NOMO-1 treated with dmso at 0.1 percent for 144 hours (cell line): ENCODE measurements around the gene VGLL2.

Experiments used
- DNase-seq: peaks from one replicate; lab custom pipeline; 2025; ENCODE audit not compliant: unreplicated experiment; lab: John Stamatoyannopoulos, UW

VGLL2 gene

DNA sequence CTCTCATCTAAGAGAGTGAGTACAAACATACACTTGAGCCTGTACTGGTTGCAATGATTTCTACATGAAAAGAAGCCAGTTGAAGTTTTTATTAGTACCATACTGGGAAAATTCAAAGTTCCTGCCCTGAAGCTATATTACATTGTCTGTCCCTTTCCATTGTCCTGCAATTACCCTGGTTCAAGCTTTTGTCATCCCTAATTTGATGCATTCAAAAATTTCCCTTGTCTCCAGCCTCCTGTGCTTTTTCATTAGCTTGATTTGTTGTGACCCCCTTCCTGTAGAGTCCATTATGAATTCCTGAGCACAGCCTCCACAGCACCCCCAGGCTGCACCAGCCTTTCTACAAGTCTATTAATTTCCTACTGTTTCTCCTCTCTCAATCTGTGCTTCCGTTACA, 46.4 kb downstream of the VGLL2 start:
- no peak for DNase-seq

DNA sequence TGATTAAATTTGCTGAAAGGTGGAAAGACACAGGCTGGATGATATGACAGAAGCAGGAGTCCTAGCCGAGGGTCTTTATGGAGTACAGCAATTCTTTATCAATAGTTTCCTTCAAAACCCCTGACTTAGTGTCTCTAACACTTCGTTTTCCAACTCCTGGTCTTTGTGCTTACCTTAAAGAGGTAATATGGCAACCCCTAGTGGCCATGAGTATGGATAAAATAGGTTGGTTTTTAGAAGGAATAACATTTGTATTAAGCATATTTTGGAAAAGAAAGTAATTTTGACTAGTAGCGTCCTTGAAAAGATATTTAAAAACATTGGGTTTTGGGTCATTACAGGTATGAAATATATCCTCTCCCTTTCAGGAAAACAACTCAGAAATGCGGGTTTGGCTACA, 51.9 kb downstream of the VGLL2 start:
- no peak for DNase-seq
